Transverse colon (tissue), 4 donors: ENCODE measurements around the gene IRS2. TPM values are rescaled to one million over a fixed set of nuclear protein-coding genes. Genes with fewer than 3 reads are reported as not detected.

ENCODE experiments used
- DNase-seq: peaks from one replicate; pipeline ENCODE4 v3.0.0-alpha.2; 2019
- H3K27ac ChIP-seq, 4 donors: fragments of 200-600 bp; sonication (generic); 2 replicates each; pipeline ENCODE4 v1.5.1; 2016 to 2018; ENCODE audit warnings: inconsistent platforms in 4 of 4
- H3K27me3 ChIP-seq: fragments of 200-600 bp; sonication (generic); 2 replicates; pipeline ENCODE4 v1.5.1; 2017; ENCODE audit warnings: inconsistent platforms
- H3K36me3 ChIP-seq, 4 donors: fragments of 200-600 bp; sonication (generic); 2 replicates each; pipeline ENCODE4 v1.5.1; 2017 to 2019; ENCODE audit warnings: inconsistent platforms in 4 of 4
- H3K4me1 ChIP-seq, 4 donors: fragments of 200-600 bp; sonication (generic); 2 replicates each; pipeline ENCODE4 v1.5.1; 2017 to 2020; ENCODE audit warnings: inconsistent platforms in 4 of 4
- H3K4me3 ChIP-seq, 4 donors: fragments of 200-600 bp; sonication (generic); 1 replicate in 1 of 4; 2 replicates in 3 of 4; pipeline versions ENCODE4 v1.5.1 to v1.6.1; 2017 to 2019; ENCODE audit warnings: inconsistent platforms in 4 of 4
- H3K9me3 ChIP-seq, 2 donors: fragments of 200-600 bp; sonication (generic); 2 replicates each; pipeline ENCODE4 v1.5.1; 2017 to 2019; ENCODE audit warnings: inconsistent platforms in 2 of 2
- CTCF ChIP-seq, 5 experiments: fragments of 200-600 bp in 3 of 5; fragments of 450-650 bp in 2 of 5; sonication (generic) in 3 of 5; IDR thresholded peaks; 1 replicate in 2 of 5; 2 replicates in 3 of 5; pipeline ENCODE4 v1.5.1; 2016 to 2017; ENCODE audit warnings: antibody characterized with exemption in 5 of 5, inconsistent platforms in 3 of 5, mild to moderate bottlenecking in 2 of 5, moderate library complexity in 1 of 5
- EP300 ChIP-seq: sonication (generic); formaldehyde crosslinking; IDR thresholded peaks from one replicate; pipeline ENCODE4 v1.6.1; 2017; ENCODE audit warnings: antibody characterized with exemption, low read depth
- POLR2A ChIP-seq: fragments of 450-650 bp; IDR thresholded peaks from one replicate; pipeline ENCODE4 v1.6.1; 2016; ENCODE audit warnings: antibody characterized with exemption, mild to moderate bottlenecking, moderate library complexity
- POLR2AphosphoS5 ChIP-seq, 3 donors: sonication (generic); formaldehyde crosslinking; IDR thresholded peaks; one replicate each; pipeline ENCODE4 v1.6.1; 2016; ENCODE audit warnings: antibody characterized with exemption in 3 of 3
- WGBS, 2 donors: methylation state at CpG; one replicate each; pipeline ENCODE4 v1.1.5; 2018; ENCODE audit warnings: low coverage in 1 of 2; 5-methylcytosine and 5-hydroxymethylcytosine counted together
- in situ Hi-C, 4 donors: fragments of 200-750 bp; cut with MboI; loops; one replicate each; pipeline versions ENCODE4 v1.15.0 to v1.15.1; 2017; ENCODE audit warnings: low sequenced_read_pairs in 3 of 4, low pct_ligation_motif_present in 1 of 4, low pct_unique_long_range_greater_than_20kb in 1 of 4
- intact Hi-C: fragments of 100-400 bp; cut with DNase I; formaldehyde crosslinking; loops from one replicate; pipeline ENCODE4 v1.15.1; 2023; ENCODE audit warnings: low total_unique reads
- total RNA-seq, 4 donors: library from RNA; depleted of rRNA; stranded (reverse); fragments of >200 nt; gene quantifications; one replicate each; pipeline ENCODE4 v1.1.0, GENCODE V29; 2016

Gene IRS2
- total RNA-seq, 4 donors from 2014 or later: 12.5 to 72.6 (median 28.5) TPM

GRCh38 chr13:109751477-109751876, 34.9 kb downstream of the IRS2 start:
- no peaks in the 10 kb centered on the region for H3K9me3 ChIP-seq
- no peaks in the 10 kb centered on the region for H3K4me1 ChIP-seq
- in situ Hi-C loops (no loop called here), intact Hi-C loops (no loop called here)
- TF ChIP-seq EP300 (no peak), POLR2AphosphoS5 (IDR thresholded peaks at IDR 0.05) (no peak), CTCF (IDR thresholded peaks at IDR 0.05) (no peak), POLR2A (no peak)
- no peak for DNase-seq
- H3K27me3 ChIP-seq: no peaks in the 10 kb centered on the region
- WGBS, 2 donors: 92 to 94% methylated on average over 3 to 4 of the region's 4 CpGs
- peaks cover 0 to 20% (median 8%) of the 10 kb centered on the region in 4 donors for H3K36me3 ChIP-seq
- H3K4me3 ChIP-seq: no peak overlapping the region
- no peak overlapping the region for H3K27ac ChIP-seq

GRCh38 chr13:109750221-109750775, 36.1 kb downstream of the IRS2 start:
- Histone ChIP-seq H3K4me1 (no peaks in the 10 kb centered on the region), H3K27ac (no peak overlapping the region), H3K9me3 (no peaks in the 10 kb centered on the region), H3K27me3 (no peaks in the 10 kb centered on the region), H3K36me3 (peaks cover 0 to 8% (median 2%) of the 10 kb centered on the region in 4 donors), H3K4me3 (no peak overlapping the region)
- in situ Hi-C loops (no loop called here), intact Hi-C loops (no loop called here)
- 90% methylated on average over 4 of the region's 4 CpGs; no CpG with 5 or more reads in 1 of the 2 donors for WGBS, 2 donors
- DNase-seq: no peak
- TF ChIP-seq POLR2A: no peak
- no peak for TF ChIP-seq EP300
- TF ChIP-seq POLR2AphosphoS5 (IDR thresholded peaks at IDR 0.05): no peak
- TF ChIP-seq CTCF (IDR thresholded peaks at IDR 0.05): no peak

- no peaks in the 10 kb centered on the region for H3K9me3 ChIP-seq
- H3K4me1 ChIP-seq: peaks cover 4 to 7% (median 4%) of the 10 kb centered on the region in 4 donors
- no peak overlapping the region for H3K27ac ChIP-seq
- intact Hi-C loops (no loop called here), in situ Hi-C loops (no loop called here)
- 84 to 86% methylated on average over 4 to 5 of the region's 5 CpGs for WGBS, 2 donors
- TF ChIP-seq CTCF (IDR thresholded peaks at IDR 0.05) (no peak), POLR2A (no peak), EP300 (no peak), POLR2AphosphoS5 (IDR thresholded peaks at IDR 0.05) (no peak)
- H3K27me3 ChIP-seq: no peaks in the 10 kb centered on the region
- no peak overlapping the region for H3K4me3 ChIP-seq
- no peak for DNase-seq
- peaks cover 0 to 4% (median 0%) of the 10 kb centered on the region in 4 donors for H3K36me3 ChIP-seq
Observed at GRCh38 chr13:109749365-109749764, 37.0 kb downstream of the IRS2 start.

- H3K4me3 ChIP-seq: no peak overlapping the region
- TF ChIP-seq CTCF (IDR thresholded peaks at IDR 0.05) (no peak), EP300 (no peak), POLR2AphosphoS5 (IDR thresholded peaks at IDR 0.05) (no peak), POLR2A (no peak)
- no peaks in the 10 kb centered on the region for H3K27me3 ChIP-seq
- in situ Hi-C loops (no loop called here), intact Hi-C loops (no loop called here)
- DNase-seq: no peak
- H3K4me1 ChIP-seq: peaks cover 8 to 14% (median 11%) of the 10 kb centered on the region in 4 donors
- H3K9me3 ChIP-seq: no peaks in the 10 kb centered on the region
- peaks cover 0 to 4% (median 0%) of the 10 kb centered on the region in 4 donors for H3K36me3 ChIP-seq
- H3K27ac ChIP-seq: no peak overlapping the region
- WGBS, 2 donors: 45 to 66% methylated on average over 2 of the region's 2 CpGs
Observed at GRCh38 chr13:109748677-109749076, 37.7 kb downstream of the IRS2 start.
